HepG2 (cell line): ENCODE data around the gene RCE1. TPM values are rescaled to one million over a fixed set of nuclear protein-coding genes. Genes with fewer than 3 reads are reported as not detected.

Experiments
- ATAC-seq: fragments of 200-7000 bp; cut with Tn5 transposase; 3 replicates; pipeline ENCODE4 v1.9.1; 2020; ENCODE audit warnings: mild to moderate bottlenecking, moderate library complexity
- BruUV-seq: library from RNA; stranded (reverse); fragments of 400-500 nt; replicated peaks from 2 replicates; lab custom pipeline; 2021; lab: Mats Ljungman, UMichigan
- CTCF ChIA-PET: fragments of 300-600 bp; formaldehyde crosslinking; extraction: SDS; loops from one replicate; lab custom pipeline; 2021; ENCODE audit warnings: low total read pairs, inconsistent platforms, low intra/inter-chr PET ratio; lab: Yijun Ruan, JAX
- POLR2A ChIA-PET: fragments of 350-600 bp; sonication (Branson Sonifier 250); formaldehyde crosslinking; loops from one replicate; lab custom pipeline; 2020; ENCODE audit warnings: antibody characterized with exemption, inconsistent platforms; lab: Yijun Ruan, JAX
- DNase-seq: peaks from one replicate; pipeline ENCODE4 v3.0.0-alpha.2; 2015; ENCODE audit warnings: low spot score
- FAIRE-seq: peaks from 3 replicates; lab custom pipeline; 2011; peaks lifted over from hg19 to GRCh38; lab: Jason Lieb, UNC
- H2AFZ ChIP-seq: one replicate; pipeline ENCODE4 v1.6.1; 2011; ENCODE audit warnings: low read length, inconsistent platforms
- H3K27ac ChIP-seq: fragments of 300-600 bp; 3 replicates; pipeline ENCODE4 v1.8.0; 2011; ENCODE audit warnings: mixed run types, mild to moderate bottlenecking, mixed read lengths, low read length, inconsistent platforms; ENCODE audit not compliant: insufficient read depth; ENCODE audit errors: extremely low read length
- H3K27me3 ChIP-seq, 2 experiments: fragments of 200-600 bp in 1 of 2; 2 replicates in 1 of 2; 3 replicates in 1 of 2; pipeline versions ENCODE4 v1.6.0 to v1.8.0; 2011; ENCODE audit warnings: low read length in 2 of 2, mild to moderate bottlenecking in 2 of 2, moderate library complexity in 2 of 2, inconsistent platforms in 1 of 2; ENCODE audit not compliant: insufficient read depth in 2 of 2, control insufficient read depth in 1 of 2
- H3K36me3 ChIP-seq, 2 experiments: fragments of 200-600 bp in 1 of 2; replicated peaks in 1 of 2; 2 replicates in 1 of 2; 3 replicates in 1 of 2; pipeline versions ENCODE4 v1.5.1 to v1.8.0; 2011; ENCODE audit warnings: low read length in 2 of 2, inconsistent platforms in 1 of 2; ENCODE audit not compliant: insufficient read depth in 2 of 2, control insufficient read depth in 1 of 2
- H3K4me1 ChIP-seq: 2 replicates; pipeline ENCODE4 v1.5.1; 2012; ENCODE audit warnings: low read length, inconsistent platforms; ENCODE audit not compliant: insufficient read depth
- H3K4me2 ChIP-seq: 2 replicates; pipeline ENCODE4 v1.6.0; 2011; ENCODE audit warnings: low read depth, low read length, inconsistent platforms
- H3K4me3 ChIP-seq, 3 experiments: fragments of 200-600 bp in 1 of 3; sonication (generic), shearing (Covaris generic) in 1 of 3; replicated peaks in 1 of 3; 2 replicates each; pipeline ENCODE4 v1.5.1; 2011 to 2016; ENCODE audit warnings: low read length in 3 of 3, inconsistent platforms in 2 of 3, low read depth in 2 of 3, mild to moderate bottlenecking in 2 of 3, control low read depth in 1 of 3, mixed read lengths in 1 of 3; ENCODE audit not compliant: insufficient read depth in 1 of 3
- H3K79me2 ChIP-seq: one replicate; pipeline ENCODE4 v1.6.1; 2011; ENCODE audit warnings: low read length, inconsistent platforms; ENCODE audit not compliant: insufficient read depth
- H3K9ac ChIP-seq: 2 replicates; pipeline ENCODE4 v1.6.0; 2011; ENCODE audit warnings: mild to moderate bottlenecking, low read depth, low read length, inconsistent platforms; ENCODE audit not compliant: insufficient read depth
- H3K9me3 ChIP-seq: 2 replicates; pipeline ENCODE4 v1.5.1; 2012; ENCODE audit warnings: mild to moderate bottlenecking, low read length
- H4K20me1 ChIP-seq: 2 replicates; pipeline ENCODE4 v1.6.0; 2011; ENCODE audit warnings: inconsistent platforms, mild to moderate bottlenecking, low read length, moderate library complexity; ENCODE audit not compliant: insufficient read depth
- AGO2 ChIP-seq: fragments of 200-400 bp; formaldehyde crosslinking; optimal IDR thresholded peaks from 2 replicates; pipeline ENCODE3; 2017; ENCODE audit warnings: mild to moderate bottlenecking, low read depth, low read length, moderate library complexity
- ATF7 ChIP-seq, 2 experiments: fragments of 450-650 bp in 1 of 2; sonication (generic) in 1 of 2; formaldehyde crosslinking in 1 of 2; IDR thresholded peaks; 2 replicates each; pipeline versions ENCODE4 v1.4.0 to v1.6.1; 2016 to 2020; ENCODE audit warnings: antibody characterized with exemption in 1 of 2, mild to moderate bottlenecking in 1 of 2, missing genetic modification reagents in 1 of 2
- E2F5 ChIP-seq: sonication (generic); formaldehyde crosslinking; conservative IDR thresholded peaks from 2 replicates; pipeline ENCODE4 v1.4.0; 2020; ENCODE audit warnings: missing genetic modification reagents
- POLR2A ChIP-seq, 2 experiments: IDR thresholded peaks; 2 replicates each; pipeline ENCODE4 v1.6.1; 2011; ENCODE audit warnings: low read depth in 2 of 2, low read length in 2 of 2, mild to moderate bottlenecking in 1 of 2, moderate library complexity in 1 of 2; ENCODE audit not compliant: insufficient read depth in 1 of 2
- SALL2 ChIP-seq: sonication (generic); formaldehyde crosslinking; IDR thresholded peaks from 2 replicates; pipeline ENCODE4 v1.8.1; 2023; ENCODE audit warnings: mild to moderate bottlenecking, missing genetic modification reagents, inconsistent platforms
- YEATS4 ChIP-seq: sonication (generic); formaldehyde crosslinking; IDR thresholded peaks from 2 replicates; pipeline ENCODE4 v1.4.0; 2020; ENCODE audit warnings: missing genetic modification reagents, borderline replicate concordance
- ZFP90 ChIP-seq: sonication (generic); formaldehyde crosslinking; IDR thresholded peaks from 2 replicates; pipeline ENCODE4 v1.8.0; 2022; ENCODE audit warnings: missing genetic modification reagents, mild to moderate bottlenecking, inconsistent platforms, borderline replicate concordance
- ZNF251 ChIP-seq: sonication (generic); formaldehyde crosslinking; IDR thresholded peaks from 2 replicates; pipeline ENCODE4 v1.9.0; 2021; ENCODE audit warnings: mild to moderate bottlenecking, missing genetic modification reagents
- WGBS: methylation state at CpG from one replicate; pipeline ENCODE4 v1.1.6; 2017; ENCODE audit warnings: low lambda C conversion rate; 5-methylcytosine and 5-hydroxymethylcytosine counted together
- in situ Hi-C: cut with HindIII; loops from 2 replicates; pipeline ENCODE4 v1.10.0; 2017; ENCODE audit warnings: low pct_unique_long_range_greater_than_20kb; ENCODE audit not compliant: extremely low pct_ligation_motif_present
- intact Hi-C: fragments of 100-400 bp; cut with micrococcal nuclease; formaldehyde crosslinking; loops from one replicate; pipeline ENCODE4 v1.10.0; 2022; ENCODE audit not compliant: unreplicated experiment
- polyA plus RNA-seq, 8 experiments: library from polyadenylated mRNA; depleted of rRNA in 3 of 8; stranded (reverse) in 7 of 8; unstranded in 1 of 8; fragments of >200 nt; fragmentation: Illumina TruSeq in 4 of 8; extraction: Trizol in 4 of 8; gene quantifications; 2 replicates each; pipeline versions ENCODE4 v1.2.1 to v1.2.3, GENCODE V29; 2011 to 2016; ENCODE audit warnings: low read depth in 4 of 8, missing spikeins in 1 of 8, mixed read lengths in 1 of 8; ENCODE audit not compliant: insufficient read depth in 1 of 8
- total RNA-seq, 5 experiments: library from RNA; depleted of rRNA; stranded (reverse); fragments of >200 nt; fragmentation: Illumina TruSeq; extraction: Trizol; gene quantifications; 2 replicates each; pipeline ENCODE4 v1.2.3, GENCODE V29; 2016; ENCODE audit warnings: low read depth in 1 of 5

The RCE1 gene
- total and polyA plus RNA-seq, 2 of the 13 experiments (the other 11 are each of a cell fraction or from before 2014, with no cell fraction given), result 22.2 to 22.4 TPM

- Histone ChIP-seq H3K4me3 (no peak overlapping the region), H3K4me1 (peaks cover 16% of the 10 kb centered on the region), H3K27me3 (no peaks in the 10 kb centered on the region; a peak in 1 of 5 replicates), H3K36me3 (peaks cover 25 to 54% of the 10 kb centered on the region in 2 experiments; a peak in 4 of 5 replicates), H4K20me1 (peaks cover 6% of the 10 kb centered on the region; the same call in 1 of the 2 replicates), H3K9ac (no peak overlapping the region), H2AFZ (no peak overlapping the region), H3K27ac (no peak overlapping the region), H3K79me2 (peaks cover 11% of the 10 kb centered on the region), H3K9me3 (no peaks in the 10 kb centered on the region), H3K4me2 (no peak overlapping the region)
- no peak for ATAC-seq
- BruUV-seq, result no TSS peak
- 93% methylated on average over 8 of the region's 28 CpGs for WGBS
- intact Hi-C loops (no loop called here), in situ Hi-C loops (loop anchor here (10.0 to 25.0 kb wide), 3 partner anchors 126 to 437 kb away; partner anchors contain the start of genes C11orf86, CTSF and NPAS4)
- TF ChIP-seq YEATS4 (CRISPR knock-in tag), result no peak
- TF ChIP-seq POLR2A (IDR thresholded peaks at IDR 0.05; ENCODE audit: insufficient read depth in 1 of 2, low read depth in 2 of 2, low read length in 2 of 2), result peak in 1 of 2 experiments; percentile 44; a peak in 1 of 4 replicates
- peak; percentile 77 for TF ChIP-seq AGO2
- peak; percentile 43 for TF ChIP-seq ATF7 (IDR thresholded peaks at IDR 0.05)
- TF ChIP-seq ATF7 (CRISPR knock-in tag; IDR thresholded peaks at IDR 0.05), result no peak
- DNase-seq, result no peak
- ChIA-PET POLR2A (interaction anchor here (0.7 kb wide), 1 partner anchor 75 kb away, joined by 3 read pairs; no protein-coding TSS in a partner anchor), CTCF (no interaction called here)
- FAIRE-seq, result no peak
Observed at GRCh38 chr11:66848671-66849500, 5.6 kb downstream of the RCE1 start.

GRCh38 chr11:66849501-66850234 is 6.4 kb downstream of the RCE1 start:
- no peak for FAIRE-seq
- intact Hi-C loops, result no loop called here
- Histone ChIP-seq H3K27me3 (no peaks in the 10 kb centered on the region), H3K27ac (no peak overlapping the region), H3K4me1 (peaks cover 8% of the 10 kb centered on the region), H3K9ac (no peak overlapping the region), H3K36me3 (peaks cover 25 to 51% of the 10 kb centered on the region in 2 experiments; a peak in 4 of 5 replicates), H2AFZ (no peak overlapping the region), H3K4me2 (no peak overlapping the region), H4K20me1 (peaks cover 6% of the 10 kb centered on the region; the same call in 1 of the 2 replicates), H3K9me3 (no peaks in the 10 kb centered on the region), H3K79me2 (peaks cover 4% of the 10 kb centered on the region), H3K4me3 (no peak overlapping the region)
- ChIA-PET POLR2A (no interaction called here), CTCF (no interaction called here)
- TF ChIP-seq ZNF251 (CRISPR knock-in tag) (no peak), ZFP90 (CRISPR knock-in tag) (no peak), AGO2 (peak; percentile 32), SALL2 (CRISPR knock-in tag) (no peak), E2F5 (CRISPR knock-in tag) (no peak)
- in situ Hi-C loops, result loop anchor here (10.0 to 25.0 kb wide), 3 partner anchors 125 to 437 kb away; partner anchors contain the start of genes C11orf86, CTSF and NPAS4
- 94% methylated on average over 14 of the region's 22 CpGs for WGBS
- BruUV-seq, result TSS peak; percentile 41
- no peak for DNase-seq
- no peak for ATAC-seq
